ENCODE results near the gene C16orf82.
"Not testable (repeated sequence)": the region's sequence is repeated elsewhere in the genome, so short reads cannot be mapped to it uniquely, and the experiment has no call there.

The C16orf82 gene

DNA sequence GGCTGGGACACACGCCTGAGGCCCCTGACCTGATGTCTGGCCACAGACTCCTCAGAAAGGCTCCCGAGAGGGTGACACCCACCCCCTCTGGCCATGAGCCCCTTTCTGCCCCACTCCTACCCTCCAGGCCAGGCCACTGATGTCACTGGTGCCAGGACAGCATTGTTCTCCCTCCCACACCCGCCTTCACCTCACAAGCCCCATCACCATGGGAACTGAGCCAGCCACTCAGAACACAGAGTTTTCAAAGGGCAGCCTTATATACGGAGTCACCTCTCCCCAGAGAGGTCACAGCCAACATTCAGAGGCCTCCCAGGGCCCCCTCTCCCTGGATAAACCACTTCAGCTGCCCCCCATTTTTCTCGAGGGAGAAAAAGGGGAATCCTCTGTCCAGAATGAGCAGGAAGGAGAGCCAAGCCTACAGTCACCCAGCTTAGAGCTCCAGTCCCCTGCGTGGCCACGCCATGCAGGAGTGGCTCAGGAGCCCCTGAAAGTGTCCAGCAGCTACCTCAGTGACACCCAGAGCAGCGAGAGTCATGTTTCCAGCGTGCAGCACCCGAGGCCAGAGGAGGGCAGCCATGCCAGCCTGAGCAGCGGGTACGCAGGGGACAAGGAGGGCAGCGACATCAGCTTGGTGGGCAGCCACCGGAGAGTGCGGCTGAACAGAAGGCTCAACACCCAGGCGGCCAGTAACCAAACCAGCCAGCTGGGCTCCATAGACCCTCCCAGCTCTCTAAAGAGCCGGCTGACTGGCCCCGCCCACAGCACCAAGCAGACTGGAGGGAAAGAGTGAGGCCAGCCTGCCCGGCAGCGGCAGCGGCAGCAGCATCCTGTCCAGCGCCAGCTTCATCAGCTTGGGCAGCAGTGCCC lies at the start of gene C16orf82:
C16orf82 (plus strand) TSS at position 260 of the 870 bp plus-strand sequence.
- no peak for DNase-seq

- DNase-seq = no peak
These were observed 46.7 kb upstream of the C16orf82 start for GRCh38 chr16:27020031-27020430.

- no peak for DNase-seq
These were observed 42.7 kb upstream of the C16orf82 start for GRCh38 chr16:27024010-27024409.

- DNase-seq = no peak
These were observed 41.1 kb upstream of the C16orf82 start for GRCh38 chr16:27025581-27025980.

DNA sequence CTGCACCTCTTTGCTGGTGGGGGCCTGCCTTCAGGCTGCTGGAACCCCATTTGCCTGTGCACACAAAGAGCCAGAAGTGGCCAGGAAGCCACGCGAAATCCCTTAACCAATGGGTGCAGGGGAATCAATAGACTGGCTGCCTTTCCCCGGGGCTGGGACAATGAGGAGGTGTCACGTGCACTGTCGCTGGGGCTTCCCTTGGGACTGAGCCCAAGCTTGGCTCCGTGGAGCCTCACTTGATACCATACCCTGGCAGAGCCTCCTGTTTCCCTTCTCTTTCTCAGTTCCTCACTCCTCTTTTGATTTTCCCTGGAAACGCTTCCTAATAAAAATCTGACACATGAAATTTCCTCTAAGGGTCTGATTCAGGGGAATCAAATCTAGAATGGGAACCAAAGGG lies 38.8 kb upstream of the C16orf82 start:
- no peak for DNase-seq

DNA sequence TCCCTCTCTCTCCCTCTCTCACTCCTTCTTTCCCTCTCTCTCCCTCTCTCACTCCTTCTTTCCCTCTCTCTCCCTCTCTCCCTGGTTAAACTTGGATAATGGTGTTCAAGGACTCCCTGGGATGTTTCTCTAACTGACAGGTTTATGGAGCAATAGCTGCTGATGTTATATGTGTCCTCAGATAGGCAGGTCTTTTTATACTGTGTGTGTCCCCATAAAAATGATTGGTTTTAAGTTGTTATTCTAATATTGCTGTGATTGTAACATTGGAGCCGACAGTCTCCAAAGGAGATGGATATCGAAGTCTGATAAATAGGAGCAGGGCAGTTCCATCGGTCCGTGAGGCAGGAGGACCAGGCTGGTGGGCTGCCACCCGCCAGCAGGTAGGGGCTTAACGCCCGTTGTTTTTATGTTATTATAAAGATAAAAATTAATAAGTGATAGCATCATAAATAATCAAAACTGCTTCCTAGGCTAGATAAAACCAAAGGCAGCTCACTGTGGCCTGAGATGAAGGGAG lies 38.1 kb upstream of the C16orf82 start:
- no peak for DNase-seq

DNA sequence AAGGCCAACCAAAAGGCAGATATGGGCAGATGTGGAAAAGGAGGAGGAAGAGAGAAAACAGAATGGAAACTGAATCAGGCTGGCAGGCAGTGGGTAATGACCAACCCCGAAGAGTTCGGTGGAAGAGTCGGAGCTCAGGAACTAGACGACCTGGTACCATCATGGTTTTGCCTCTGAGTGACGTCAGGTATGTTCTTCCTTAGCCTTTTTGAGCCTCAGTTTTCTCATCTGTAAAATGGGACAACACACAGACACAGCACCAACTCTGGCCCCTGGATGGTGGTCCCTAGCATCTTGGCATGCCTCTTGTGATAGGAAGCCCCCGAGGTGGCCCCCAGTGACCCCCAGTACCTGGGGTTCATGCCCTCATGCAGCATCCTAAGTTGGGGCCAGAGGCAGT lies 37.2 kb upstream of the C16orf82 start:
- no peak for DNase-seq

DNA sequence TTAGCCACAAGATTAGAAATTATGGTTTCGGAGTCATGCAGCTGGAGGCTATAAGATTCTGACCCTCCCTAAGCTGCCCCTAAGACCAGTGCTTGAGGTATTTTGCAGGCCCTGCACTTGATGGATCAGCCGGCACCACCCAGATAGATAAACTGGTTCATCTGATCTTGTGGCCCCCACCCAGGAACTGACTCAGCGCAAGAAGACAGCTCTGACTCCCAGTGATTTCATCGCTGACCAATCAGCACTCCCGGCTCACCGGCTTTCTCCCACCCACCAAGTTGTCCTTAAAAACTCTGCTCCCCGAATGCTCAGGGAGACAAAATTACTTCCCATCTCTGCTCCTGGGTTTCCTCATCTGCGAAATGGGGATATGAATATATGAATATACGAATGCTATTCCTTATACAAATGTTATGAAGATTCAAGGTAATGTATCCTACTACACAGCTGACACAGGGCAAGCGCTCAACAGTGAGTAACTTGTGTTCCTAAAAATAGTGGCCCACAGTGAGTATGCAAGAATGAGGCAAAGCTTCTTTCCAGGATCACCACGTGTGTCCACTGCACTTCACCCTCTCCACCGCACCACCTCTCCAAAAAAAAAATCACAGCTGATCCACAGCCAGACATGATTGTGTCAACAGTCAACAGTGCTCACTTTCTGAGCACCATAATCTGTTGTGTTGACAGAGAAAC lies 33.3 kb upstream of the C16orf82 start:
- no peak for DNase-seq

GRCh38 chr16:27040732-27041131 lies 26.0 kb upstream of the C16orf82 start:
- no peak for DNase-seq

DNA sequence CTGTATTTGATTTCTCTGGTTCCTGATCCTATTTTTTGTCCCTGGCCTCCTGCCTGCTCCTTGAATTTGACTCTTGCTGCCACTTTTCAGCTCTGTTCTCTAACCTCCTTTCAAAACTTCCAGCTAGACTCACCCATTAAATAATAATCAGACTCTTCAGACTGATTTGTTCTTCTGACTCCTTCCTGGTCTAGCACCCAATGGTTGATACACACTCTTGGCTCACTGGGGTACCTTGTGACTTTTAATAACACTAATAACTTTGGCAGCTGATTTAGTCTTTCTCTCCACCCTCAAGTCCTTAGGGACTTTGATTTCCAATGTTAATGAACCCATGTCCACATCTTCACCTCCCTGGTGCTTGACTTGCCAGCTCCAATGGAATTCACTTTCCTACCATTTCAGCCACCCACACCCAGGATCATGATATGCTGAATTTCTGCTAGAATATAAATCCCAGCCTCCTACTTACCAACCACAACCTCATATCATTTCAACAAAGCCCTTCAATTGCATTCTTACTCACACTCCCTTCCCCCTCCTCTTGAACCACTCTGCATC lies 19.7 kb upstream of the C16orf82 start:
- DNase-seq = no peak

DNA sequence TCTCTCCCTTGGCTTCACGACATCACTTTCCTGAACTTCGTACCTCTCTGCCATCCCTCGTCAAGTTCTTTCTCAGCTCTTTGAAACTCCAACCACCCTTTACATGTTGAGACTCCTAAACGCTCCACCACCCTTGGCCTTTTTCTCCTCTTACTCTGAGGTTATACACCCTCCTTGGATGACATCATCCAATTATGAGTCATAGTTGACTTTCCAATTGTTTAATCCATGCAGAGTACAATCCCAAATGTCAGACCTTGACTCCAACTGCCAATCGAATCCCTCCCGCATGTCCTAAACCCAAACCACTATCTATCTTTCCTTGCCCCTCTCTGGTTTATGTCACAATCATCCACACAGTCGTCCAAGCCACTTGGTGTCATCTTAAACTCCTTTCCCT lies 18.4 kb upstream of the C16orf82 start:
- no peak for DNase-seq

DNA sequence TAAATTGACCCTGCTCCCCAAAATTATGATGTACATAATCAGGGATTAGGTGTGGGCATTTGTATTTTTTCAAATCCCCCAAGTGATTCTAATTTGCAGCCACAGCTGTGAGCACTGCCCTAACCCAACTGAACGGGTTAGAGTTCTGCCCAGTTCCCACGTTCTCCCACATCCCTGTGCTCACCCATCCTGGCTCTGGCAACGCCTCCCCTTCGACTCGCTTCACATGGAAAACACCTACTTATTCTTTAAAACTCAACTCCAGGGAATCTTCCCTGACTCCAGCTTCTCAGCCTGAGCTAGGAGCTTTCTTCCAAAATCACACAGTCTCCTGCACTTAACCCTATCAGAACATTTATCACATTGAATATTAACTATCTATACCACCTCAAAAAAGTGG lies 17.6 kb upstream of the C16orf82 start:
- DNase-seq = no peak

DNA sequence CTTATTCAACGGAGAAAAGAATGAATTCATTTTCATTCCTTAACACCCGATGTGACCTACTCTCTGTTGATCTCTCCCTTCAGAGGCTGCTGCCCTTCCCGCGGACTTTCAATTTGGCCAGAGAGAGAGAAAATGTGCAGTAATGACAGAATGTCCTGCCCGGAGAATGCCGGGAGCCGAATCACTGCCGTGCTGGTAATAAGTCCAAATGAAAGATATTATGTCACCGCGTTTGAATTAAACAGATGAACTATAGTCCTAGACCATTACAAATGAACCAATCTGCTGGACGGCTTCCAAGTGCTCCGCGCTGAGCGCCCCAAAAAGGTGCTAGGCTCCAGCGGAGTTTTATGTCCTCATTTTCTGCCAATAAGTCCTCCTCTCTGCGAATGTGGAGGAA lies 14.7 kb upstream of the C16orf82 start:
- no peak for DNase-seq

DNA sequence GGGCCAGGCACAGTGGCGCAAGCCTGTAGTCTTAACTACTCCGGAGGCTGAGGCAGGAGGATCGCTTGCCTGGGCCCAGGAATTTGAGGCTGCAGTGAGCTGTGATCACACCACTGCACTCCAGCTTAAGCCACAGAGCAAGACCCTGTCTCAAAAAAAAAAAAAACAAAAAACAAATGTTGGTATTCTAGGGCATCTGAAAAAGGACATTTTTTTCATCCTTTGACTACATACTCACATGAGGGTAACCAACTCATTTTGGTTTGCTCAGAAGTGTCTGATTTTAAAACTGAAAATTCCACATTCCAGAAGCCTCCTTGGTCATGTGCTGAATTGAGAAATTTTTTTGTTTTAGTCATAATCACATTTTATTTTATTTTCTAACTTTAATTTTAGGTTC lies 12.7 kb upstream of the C16orf82 start:
- no peak for DNase-seq

GRCh38 chr16:27058299-27058698 lies 8.4 kb upstream of the C16orf82 start:
- DNase-seq = no peak

- DNase-seq = no peak
These were observed 4.0 kb downstream of the C16orf82 start for GRCh38 chr16:27070776-27071175.

GRCh38 chr16:27073733-27074132 lies 7.0 kb downstream of the C16orf82 start:
- no peak for DNase-seq

GRCh38 chr16:27080895-27081294 lies 14.2 kb downstream of the C16orf82 start:
- DNase-seq = no peak

DNA sequence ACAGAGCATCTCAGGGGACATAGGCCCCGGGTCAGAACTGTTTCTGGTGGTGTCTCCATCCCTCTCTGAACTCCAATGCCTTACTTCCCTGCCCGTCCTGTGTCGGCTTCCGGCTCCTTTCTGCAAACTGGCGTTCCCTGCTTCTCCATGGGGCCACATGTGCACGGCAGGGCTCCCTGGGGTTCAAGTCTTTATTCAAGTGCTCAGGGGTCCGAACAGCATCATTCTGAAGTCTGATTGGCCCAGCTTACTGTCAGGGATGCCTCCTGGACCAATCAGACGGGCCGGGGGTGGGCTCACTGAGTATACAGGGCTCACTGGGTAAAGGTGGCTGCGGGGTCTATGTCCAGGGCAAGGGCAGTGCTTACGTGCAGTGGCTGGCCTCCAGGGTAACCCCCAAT lies 17.1 kb downstream of the C16orf82 start:
- DNase-seq = no peak

- no peak for DNase-seq
These were observed 17.7 kb downstream of the C16orf82 start for GRCh38 chr16:27084307-27085028.

DNA sequence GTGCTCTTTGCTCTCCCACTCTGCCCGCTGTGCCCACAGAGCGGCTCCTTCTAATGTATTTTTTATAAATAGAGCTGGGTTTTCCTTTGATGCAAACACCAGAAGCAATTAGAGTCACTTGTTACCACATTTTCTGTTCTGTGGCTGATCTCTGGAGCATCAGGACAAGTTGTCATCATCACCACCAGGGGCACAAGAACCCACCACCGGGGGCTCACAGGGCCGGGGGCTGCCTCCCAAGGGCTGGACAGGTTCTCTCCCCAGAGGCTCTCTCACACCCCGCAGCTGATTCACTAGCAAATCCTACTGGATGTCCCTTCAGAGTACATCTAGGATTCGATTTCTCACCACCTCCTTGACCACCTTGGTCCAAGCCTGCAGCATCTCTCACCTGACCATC lies 18.5 kb downstream of the C16orf82 start:
- DNase-seq = no peak

GRCh38 chr16:27086031-27086430 lies 19.3 kb downstream of the C16orf82 start:
- DNase-seq = not testable (repeated sequence)

- no peak for DNase-seq
These were observed 21.5 kb downstream of the C16orf82 start for GRCh38 chr16:27088216-27088615.
